Measurements from ENCODE around the gene SGSM2. TPM values are rescaled to one million over a fixed set of nuclear protein-coding genes. Genes with fewer than 3 reads are reported as not detected.

Gene SGSM2
- total and polyA plus RNA-seq, 2 of the 13 experiments (the other 11 are each of a cell fraction or from before 2014, with no cell fraction given), result 30.4 to 51.3 TPM

GRCh38 chr17:2403044-2403443 is 65.7 kb downstream of the SGSM2 start:
- Histone ChIP-seq H3K27me3 (ENCODE audit: control insufficient read depth in 1 of 2, insufficient read depth in 2 of 2, low read length in 2 of 2) (no peaks in the 10 kb centered on the region; a peak in 2 of 5 replicates), H3K4me2 (ENCODE audit: low read depth, low read length) (no peak overlapping the region), H3K4me1 (ENCODE audit: insufficient read depth, low read length) (peaks cover 33% of the 10 kb centered on the region), H3K9ac (ENCODE audit: insufficient read depth, low read depth, low read length) (no peak overlapping the region), H2AFZ (ENCODE audit: low read length) (no peak overlapping the region), H4K20me1 (ENCODE audit: insufficient read depth, low read length) (peaks cover 3% of the 10 kb centered on the region), H3K27ac (ENCODE audit: extremely low read length, insufficient read depth, low read length) (no peak overlapping the region), H3K4me3 (replicated peaks in 1 of 3; ENCODE audit: insufficient read depth in 1 of 3, low read depth in 2 of 3, low read length in 3 of 3) (no peak overlapping the region), H3K79me2 (ENCODE audit: insufficient read depth, low read length) (peaks cover 9% of the 10 kb centered on the region), H3K9me3 (ENCODE audit: low read length) (no peaks in the 10 kb centered on the region), H3K36me3 (replicated peaks in 1 of 2; ENCODE audit: control insufficient read depth in 1 of 2, insufficient read depth in 2 of 2, low read length in 2 of 2) (no peaks in the 10 kb centered on the region)
- in situ Hi-C loops (cut with HindIII; ENCODE audit: extremely low pct_ligation_motif_present, low pct_unique_long_range_greater_than_20kb), result no loop called here
- no peak for FAIRE-seq
- BruUV-seq (replicated peaks), result no TSS peak
- no peak for ATAC-seq
- WGBS (ENCODE audit: low lambda C conversion rate), result 95% methylated on average over 4 of the region's 4 CpGs
- no peak for DNase-seq (ENCODE audit: low spot score)
- CTCF ChIA-PET (ENCODE audit: low intra/inter-chr PET ratio, low total read pairs), result no interaction called here
- intact Hi-C loops (cut with micrococcal nuclease; ENCODE audit: unreplicated experiment), result loop anchor here (5.0 kb wide), 1 partner anchor 66 kb away; the partner anchor contains the start of genes SGSM2 and TSR1
- POLR2A ChIA-PET, result no interaction called here
- TF ChIP-seq KLF16 (CRISPR knock-in tag; IDR thresholded peaks at IDR 0.05) (no peak), MIER2 (CRISPR knock-in tag; IDR thresholded peaks at IDR 0.05) (no peak), ZNF770 (CRISPR knock-in tag; IDR thresholded peaks at IDR 0.05) (no peak), HMGA1 (CRISPR knock-in tag; conservative IDR thresholded peaks at IDR 0.05) (no peak), ZNF350 (CRISPR knock-in tag; IDR thresholded peaks at IDR 0.05; ENCODE audit: borderline replicate concordance, low read depth) (no peak), PHF8 (CRISPR knock-in tag; IDR thresholded peaks at IDR 0.05) (no peak), ZNF746 (CRISPR knock-in tag; IDR thresholded peaks at IDR 0.05) (no peak), ZNF670 (CRISPR knock-in tag; IDR thresholded peaks at IDR 0.05; ENCODE audit: borderline replicate concordance) (no peak), MTA1 (CRISPR knock-in tag; IDR thresholded peaks at IDR 0.05; ENCODE audit: borderline replicate concordance) (no peak), NCOR1 (IDR thresholded peaks at IDR 0.05; ENCODE audit: borderline replicate concordance, low read length) (no peak), ZNF143 (CRISPR knock-in tag; IDR thresholded peaks at IDR 0.05) (no peak), ATF3 (CRISPR knock-in tag; IDR thresholded peaks at IDR 0.05) (no peak), ARNT2 (CRISPR knock-in tag; IDR thresholded peaks at IDR 0.05; ENCODE audit: low read depth) (no peak), SIX4 (CRISPR knock-in tag; IDR thresholded peaks at IDR 0.05) (no peak)
- TF ChIP-seq, protein P1, sequence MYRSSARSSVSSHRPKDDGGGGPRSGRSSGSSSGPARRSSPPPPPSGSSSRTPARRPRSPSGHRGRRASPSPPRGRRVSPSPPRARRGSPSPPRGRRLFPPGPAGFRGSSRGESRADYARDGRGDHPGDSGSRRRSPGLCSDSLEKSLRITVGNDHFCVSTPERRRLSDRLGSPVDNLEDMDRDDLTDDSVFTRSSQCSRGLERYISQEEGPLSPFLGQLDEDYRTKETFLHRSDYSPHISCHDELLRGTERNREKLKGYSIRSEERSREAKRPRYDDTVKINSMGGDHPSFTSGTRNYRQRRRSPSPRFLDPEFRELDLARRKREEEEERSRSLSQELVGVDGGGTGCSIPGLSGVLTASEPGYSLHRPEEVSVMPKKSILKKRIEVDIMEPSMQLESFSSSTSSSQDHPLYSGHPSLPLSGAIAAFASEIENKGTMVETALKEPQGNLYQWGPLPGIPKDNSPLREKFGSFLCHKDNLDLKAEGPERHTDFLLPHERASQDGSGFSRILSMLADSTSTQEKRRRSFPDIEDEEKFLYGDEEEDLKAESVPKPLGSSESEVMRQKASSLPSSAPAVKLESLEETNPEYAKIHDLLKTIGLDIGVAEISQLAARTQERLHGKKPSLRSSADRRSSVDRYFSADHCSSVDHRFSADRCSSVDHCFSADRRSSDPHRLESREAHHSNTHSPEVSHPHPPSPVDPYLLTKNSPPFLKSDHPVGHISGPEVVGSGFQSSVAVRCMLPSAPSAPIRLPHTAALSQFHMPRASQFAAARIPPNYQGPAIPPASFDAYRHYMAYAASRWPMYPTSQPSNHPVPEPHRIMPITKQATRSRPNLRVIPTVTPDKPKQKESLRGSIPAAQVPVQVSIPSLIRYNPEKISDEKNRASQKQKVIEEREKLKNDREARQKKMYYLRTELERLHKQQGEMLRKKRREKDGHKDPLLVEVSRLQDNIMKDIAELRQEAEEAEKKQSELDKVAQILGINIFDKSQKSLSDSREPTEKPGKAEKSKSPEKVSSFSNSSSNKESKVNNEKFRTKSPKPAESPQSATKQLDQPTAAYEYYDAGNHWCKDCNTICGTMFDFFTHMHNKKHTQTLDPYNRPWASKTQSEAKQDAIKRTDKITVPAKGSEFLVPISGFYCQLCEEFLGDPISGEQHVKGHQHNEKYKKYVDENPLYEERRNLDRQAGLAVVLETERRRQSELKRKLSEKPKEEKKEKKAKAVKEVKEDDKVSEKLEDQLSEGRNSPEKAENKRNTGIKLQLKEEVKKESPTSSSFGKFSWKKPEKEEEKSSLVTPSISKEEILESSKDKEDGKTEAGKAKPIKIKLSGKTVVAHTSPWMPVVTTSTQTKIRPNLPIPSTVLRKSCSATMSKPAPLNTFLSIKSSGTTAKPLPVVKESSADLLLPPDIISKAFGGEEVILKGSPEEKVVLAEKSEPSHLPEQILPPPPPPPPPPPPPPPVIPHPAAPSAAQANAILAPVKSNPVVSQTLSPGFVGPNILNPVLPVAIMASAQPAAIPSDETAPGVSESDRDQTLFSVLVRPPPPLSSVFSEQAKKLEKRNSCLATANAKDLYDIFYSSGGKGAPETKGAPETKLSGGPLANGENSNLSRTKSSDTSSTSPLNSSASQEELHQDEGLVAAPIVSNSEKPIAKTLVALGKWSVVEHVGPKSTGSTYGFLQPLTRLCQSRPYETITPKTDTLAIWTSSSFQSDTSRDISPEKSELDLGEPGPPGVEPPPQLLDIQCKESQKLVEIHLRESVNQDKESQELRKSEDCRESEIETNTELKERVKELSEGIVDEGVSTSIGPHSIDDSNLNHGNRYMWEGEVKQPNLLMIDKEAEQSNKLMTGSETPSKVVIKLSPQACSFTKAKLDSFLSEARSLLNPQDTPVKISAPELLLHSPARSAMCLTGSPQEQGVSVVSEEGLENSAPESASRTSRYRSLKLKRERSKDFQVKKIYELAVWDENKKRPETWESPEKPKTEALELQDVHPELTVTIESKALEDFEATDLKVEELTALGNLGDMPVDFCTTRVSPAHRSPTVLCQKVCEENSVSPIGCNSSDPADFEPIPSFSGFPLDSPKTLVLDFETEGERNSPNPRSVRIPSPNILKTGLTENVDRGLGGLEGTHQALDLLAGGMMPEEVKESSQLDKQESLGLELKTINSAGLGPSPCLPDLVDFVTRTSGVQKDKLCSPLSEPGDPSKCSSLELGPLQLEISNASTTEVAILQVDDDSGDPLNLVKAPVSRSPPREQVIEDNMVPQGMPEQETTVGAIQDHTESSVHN (CRISPR knock-in tag; IDR thresholded peaks at IDR 0.05), result no peak

Data from HepG2 (cell line).